Measurements from ENCODE around the gene CLTC. TPM values are rescaled to one million over a fixed set of nuclear protein-coding genes. Genes with fewer than 3 reads are reported as not detected.

The CLTC gene
- total and polyA plus RNA-seq, 2 of the 13 experiments (the other 11 are each of a cell fraction or from before 2014, with no cell fraction given), result 134 to 283 TPM

DNA sequence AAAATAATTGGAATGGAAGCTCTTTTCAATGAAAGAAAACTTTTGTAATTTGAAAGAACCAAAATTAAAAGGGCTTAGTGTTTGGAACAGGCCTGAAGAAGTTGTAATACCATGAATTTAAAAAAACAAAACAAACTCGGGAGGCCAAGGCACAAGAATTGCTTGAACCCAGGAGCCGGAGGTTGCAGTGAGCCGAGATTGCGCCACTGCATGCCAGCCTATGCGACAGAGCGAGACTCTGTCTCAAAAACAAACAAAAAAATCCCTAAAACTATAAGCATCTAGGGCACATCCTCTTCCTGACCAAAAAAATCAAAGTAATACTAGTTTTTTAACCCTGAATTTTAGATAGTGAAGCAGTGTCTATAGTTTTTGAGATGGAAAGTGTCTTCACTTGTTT, 12.7 kb downstream of the CLTC start:
- FAIRE-seq (no peak), ATAC-seq (no peak), DNase-seq (ENCODE audit: low spot score) (no peak)
- Histone ChIP-seq H3K79me2 (ENCODE audit: insufficient read depth, low read length) (peaks cover 94% of the 10 kb centered on the region), H3K36me3 (replicated peaks in 1 of 2; ENCODE audit: control insufficient read depth in 1 of 2, insufficient read depth in 2 of 2, low read length in 2 of 2) (peaks cover 3 to 9% of the 10 kb centered on the region in 2 experiments; a peak in 3 of 5 replicates), H2AFZ (ENCODE audit: low read length) (no peak overlapping the region), H3K4me1 (ENCODE audit: insufficient read depth, low read length) (peaks cover 42% of the 10 kb centered on the region), H4K20me1 (ENCODE audit: insufficient read depth, low read length) (peaks cover 81% of the 10 kb centered on the region), H3K27me3 (ENCODE audit: control insufficient read depth in 1 of 2, insufficient read depth in 2 of 2, low read length in 2 of 2) (no peaks in the 10 kb centered on the region), H3K9ac (ENCODE audit: insufficient read depth, low read depth, low read length) (no peak overlapping the region), H3K27ac (ENCODE audit: extremely low read length, insufficient read depth, low read length) (no peak overlapping the region), H3K9me3 (ENCODE audit: low read length) (no peaks in the 10 kb centered on the region), H3K4me2 (ENCODE audit: low read depth, low read length) (no peak overlapping the region), H3K4me3 (replicated peaks in 1 of 3; ENCODE audit: insufficient read depth in 1 of 3, low read depth in 2 of 3, low read length in 3 of 3) (no peak overlapping the region)
- intact Hi-C loops (cut with micrococcal nuclease; ENCODE audit: unreplicated experiment), result no loop called here
- 89% methylated on average over 6 of the region's 6 CpGs for WGBS (ENCODE audit: low lambda C conversion rate)
- POLR2A ChIA-PET, result interaction anchor here (4.4 kb wide), 1 partner anchor 13 kb away, joined by 17 read pairs; the partner anchor contains the start of gene CLTC
- no TSS peak for BruUV-seq (replicated peaks)
- in situ Hi-C loops (cut with HindIII; ENCODE audit: extremely low pct_ligation_motif_present, low pct_unique_long_range_greater_than_20kb), result no loop called here
- CTCF ChIA-PET (ENCODE audit: low intra/inter-chr PET ratio, low total read pairs), result no interaction called here
- TF ChIP-seq CEBPB (IDR thresholded peaks at IDR 0.05; ENCODE audit: borderline replicate concordance, low read depth, low read length), result peak; percentile 56; the same call in 1 of the 2 replicates
- TF ChIP-seq KDM5A (IDR thresholded peaks at IDR 0.05; ENCODE audit: borderline replicate concordance, low read length), result no peak

- 99% methylated on average over 5 of the region's 5 CpGs for WGBS (ENCODE audit: low lambda C conversion rate)
- no peak overlapping the region for H3K4me3 ChIP-seq (replicated peaks in 1 of 3; ENCODE audit: insufficient read depth in 1 of 3, low read depth in 2 of 3, low read length in 3 of 3)
- H3K4me1 ChIP-seq (ENCODE audit: insufficient read depth, low read length), result peaks cover 42% of the 10 kb centered on the region; the same call in 1 of the 2 replicates
- H3K9ac ChIP-seq (ENCODE audit: insufficient read depth, low read depth, low read length), result no peak overlapping the region
- no peak for DNase-seq (ENCODE audit: low spot score)
- ChIA-PET POLR2A (interaction anchor here (1.2 to 4.4 kb wide), 2 partner anchors 10 to 15 kb away, joined by 3 to 17 read pairs; partner anchors contain the start of gene CLTC), CTCF (ENCODE audit: low intra/inter-chr PET ratio, low total read pairs) (no interaction called here)
- H3K36me3 ChIP-seq (replicated peaks in 1 of 2; ENCODE audit: control insufficient read depth in 1 of 2, insufficient read depth in 2 of 2, low read length in 2 of 2), result peaks cover 3 to 9% of the 10 kb centered on the region in 2 experiments; a peak in 3 of 5 replicates
- no peaks in the 10 kb centered on the region for H3K9me3 ChIP-seq (ENCODE audit: low read length)
- no peak overlapping the region for H3K4me2 ChIP-seq (ENCODE audit: low read depth, low read length)
- no peak for TF ChIP-seq MAF1 (CRISPR knock-in tag; IDR thresholded peaks at IDR 0.05; ENCODE audit: borderline replicate concordance)
- no peak for TF ChIP-seq ZNF570 (CRISPR knock-in tag; IDR thresholded peaks at IDR 0.05; ENCODE audit: borderline replicate concordance)
- TF ChIP-seq MAFF (IDR thresholded peaks at IDR 0.05; ENCODE audit: low read depth, low read length), result peak; percentile 98
- peak; percentile 98 to 99 for TF ChIP-seq MAFK (conservative IDR thresholded peaks at IDR 0.05 in 1 of 2, IDR thresholded peaks at IDR 0.05 in 1 of 2; ENCODE audit: low read length in 2 of 2)
- no peak for TF ChIP-seq PAX8 (CRISPR knock-in tag; IDR thresholded peaks at IDR 0.05; ENCODE audit: borderline replicate concordance)
- TF ChIP-seq RBM22 (optimal IDR thresholded peaks at IDR 0.05; ENCODE audit: low read length), result peak; percentile 42
- TF ChIP-seq HCFC1 (IDR thresholded peaks at IDR 0.05; ENCODE audit: low read depth, low read length), result no peak
- TF ChIP-seq, protein P1, sequence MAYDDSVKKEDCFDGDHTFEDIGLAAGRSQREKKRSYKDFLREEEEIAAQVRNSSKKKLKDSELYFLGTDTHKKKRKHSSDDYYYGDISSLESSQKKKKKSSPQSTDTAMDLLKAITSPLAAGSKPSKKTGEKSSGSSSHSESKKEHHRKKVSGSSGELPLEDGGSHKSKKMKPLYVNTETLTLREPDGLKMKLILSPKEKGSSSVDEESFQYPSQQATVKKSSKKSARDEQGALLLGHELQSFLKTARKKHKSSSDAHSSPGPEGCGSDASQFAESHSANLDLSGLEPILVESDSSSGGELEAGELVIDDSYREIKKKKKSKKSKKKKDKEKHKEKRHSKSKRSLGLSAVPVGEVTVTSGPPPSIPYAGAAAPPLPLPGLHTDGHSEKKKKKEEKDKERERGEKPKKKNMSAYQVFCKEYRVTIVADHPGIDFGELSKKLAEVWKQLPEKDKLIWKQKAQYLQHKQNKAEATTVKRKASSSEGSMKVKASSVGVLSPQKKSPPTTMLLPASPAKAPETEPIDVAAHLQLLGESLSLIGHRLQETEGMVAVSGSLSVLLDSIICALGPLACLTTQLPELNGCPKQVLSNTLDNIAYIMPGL (CRISPR knock-in tag; IDR thresholded peaks at IDR 0.05; ENCODE audit: borderline replicate concordance in 1 of 2, low read depth in 1 of 2), result no peak
- no peak for TF ChIP-seq ERF (CRISPR knock-in tag; IDR thresholded peaks at IDR 0.05)
- TF ChIP-seq, protein P2, sequence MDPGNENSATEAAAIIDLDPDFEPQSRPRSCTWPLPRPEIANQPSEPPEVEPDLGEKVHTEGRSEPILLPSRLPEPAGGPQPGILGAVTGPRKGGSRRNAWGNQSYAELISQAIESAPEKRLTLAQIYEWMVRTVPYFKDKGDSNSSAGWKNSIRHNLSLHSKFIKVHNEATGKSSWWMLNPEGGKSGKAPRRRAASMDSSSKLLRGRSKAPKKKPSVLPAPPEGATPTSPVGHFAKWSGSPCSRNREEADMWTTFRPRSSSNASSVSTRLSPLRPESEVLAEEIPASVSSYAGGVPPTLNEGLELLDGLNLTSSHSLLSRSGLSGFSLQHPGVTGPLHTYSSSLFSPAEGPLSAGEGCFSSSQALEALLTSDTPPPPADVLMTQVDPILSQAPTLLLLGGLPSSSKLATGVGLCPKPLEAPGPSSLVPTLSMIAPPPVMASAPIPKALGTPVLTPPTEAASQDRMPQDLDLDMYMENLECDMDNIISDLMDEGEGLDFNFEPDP (CRISPR knock-in tag; conservative IDR thresholded peaks at IDR 0.05), result 0 out of 2 replicates have a peak, but pooled peaks have one; percentile 53
- no peak overlapping the region for H3K27ac ChIP-seq (ENCODE audit: extremely low read length, insufficient read depth, low read length)
- intact Hi-C loops (cut with micrococcal nuclease; ENCODE audit: unreplicated experiment) (no loop called here), in situ Hi-C loops (cut with HindIII; ENCODE audit: extremely low pct_ligation_motif_present, low pct_unique_long_range_greater_than_20kb) (no loop called here)
- no peak overlapping the region for H2AFZ ChIP-seq (ENCODE audit: low read length)
- no TSS peak for BruUV-seq (replicated peaks)
- no peaks in the 10 kb centered on the region for H3K27me3 ChIP-seq (ENCODE audit: control insufficient read depth in 1 of 2, insufficient read depth in 2 of 2, low read length in 2 of 2)
- peaks cover 93% of the 10 kb centered on the region for H3K79me2 ChIP-seq (ENCODE audit: insufficient read depth, low read length)
- ATAC-seq, result no peak
- peaks cover 75% of the 10 kb centered on the region for H4K20me1 ChIP-seq (ENCODE audit: insufficient read depth, low read length)
- FAIRE-seq, result no peak
These were observed 14.1 kb downstream of the CLTC start for GRCh38 chr17:59633658-59634359.
